ENCODE data around the gene TMSB10. TPM values are rescaled to one million over a fixed set of nuclear protein-coding genes. Genes with fewer than 3 reads are reported as not detected.
"Not testable (repeated sequence)": the region's sequence is repeated elsewhere in the genome, so short reads cannot be mapped to it uniquely, and the experiment has no call there.

TMSB10 gene
- total RNA-seq, 1 experiment from 2014 or later = 2,488 TPM

GRCh38 chr2:84942964-84943421 lies 37.5 kb downstream of the TMSB10 start:
- no peaks in the 10 kb centered on the region for H3K27me3 ChIP-seq (replicated peaks; ENCODE audit: insufficient read depth, low read depth, low read length, poor library complexity)
- no peak for TF ChIP-seq EZH2 (IDR thresholded peaks at IDR 0.05; ENCODE audit: borderline replicate concordance, low read depth, low read length, poor library complexity, severe bottlenecking)
- TF ChIP-seq, protein P1, sequence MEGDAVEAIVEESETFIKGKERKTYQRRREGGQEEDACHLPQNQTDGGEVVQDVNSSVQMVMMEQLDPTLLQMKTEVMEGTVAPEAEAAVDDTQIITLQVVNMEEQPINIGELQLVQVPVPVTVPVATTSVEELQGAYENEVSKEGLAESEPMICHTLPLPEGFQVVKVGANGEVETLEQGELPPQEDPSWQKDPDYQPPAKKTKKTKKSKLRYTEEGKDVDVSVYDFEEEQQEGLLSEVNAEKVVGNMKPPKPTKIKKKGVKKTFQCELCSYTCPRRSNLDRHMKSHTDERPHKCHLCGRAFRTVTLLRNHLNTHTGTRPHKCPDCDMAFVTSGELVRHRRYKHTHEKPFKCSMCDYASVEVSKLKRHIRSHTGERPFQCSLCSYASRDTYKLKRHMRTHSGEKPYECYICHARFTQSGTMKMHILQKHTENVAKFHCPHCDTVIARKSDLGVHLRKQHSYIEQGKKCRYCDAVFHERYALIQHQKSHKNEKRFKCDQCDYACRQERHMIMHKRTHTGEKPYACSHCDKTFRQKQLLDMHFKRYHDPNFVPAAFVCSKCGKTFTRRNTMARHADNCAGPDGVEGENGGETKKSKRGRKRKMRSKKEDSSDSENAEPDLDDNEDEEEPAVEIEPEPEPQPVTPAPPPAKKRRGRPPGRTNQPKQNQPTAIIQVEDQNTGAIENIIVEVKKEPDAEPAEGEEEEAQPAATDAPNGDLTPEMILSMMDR (conservative IDR thresholded peaks at IDR 0.05; ENCODE audit: low read depth, low read length) = no peak
- CTCF ChIA-PET = interaction anchor here (1.5 kb wide), 1 partner anchor 17 kb away, joined by 4 read pairs; no protein-coding TSS in a partner anchor
- H3K4me3 ChIP-seq (ENCODE audit: low read depth, low read length, poor library complexity, severe bottlenecking) = no peak overlapping the region
- POLR2A ChIA-PET (ENCODE audit: low non-redundant PET) = no interaction called here
- no peak overlapping the region for H3K27ac ChIP-seq (ENCODE audit: low read depth, low read length, poor library complexity, severe bottlenecking)
- BruUV-seq (replicated peaks) = no TSS peak
- no peaks in the 10 kb centered on the region for H3K9me3 ChIP-seq (ENCODE audit: low read depth, low read length, poor library complexity, severe bottlenecking)
- no peak for DNase-seq (ENCODE audit: low spot score)
- H3K36me3 ChIP-seq (ENCODE audit: insufficient read depth, low read length, poor library complexity, severe bottlenecking) = no peaks in the 10 kb centered on the region
- intact Hi-C loops (cut with micrococcal nuclease; ENCODE audit: unreplicated experiment) = no loop called here
- H3K4me1 ChIP-seq (ENCODE audit: insufficient read depth, low read length, poor library complexity, severe bottlenecking) = no peaks in the 10 kb centered on the region

GRCh38 chr2:84944295-84944909 lies 38.9 kb downstream of the TMSB10 start:
- intact Hi-C loops (cut with micrococcal nuclease; ENCODE audit: unreplicated experiment) = no loop called here
- Histone ChIP-seq H3K4me1 (ENCODE audit: insufficient read depth, low read length, poor library complexity, severe bottlenecking) (no peaks in the 10 kb centered on the region), H3K27ac (ENCODE audit: low read depth, low read length, poor library complexity, severe bottlenecking) (no peak overlapping the region), H3K9me3 (ENCODE audit: low read depth, low read length, poor library complexity, severe bottlenecking) (no peaks in the 10 kb centered on the region), H3K27me3 (replicated peaks; ENCODE audit: insufficient read depth, low read depth, low read length, poor library complexity) (no peaks in the 10 kb centered on the region), H3K36me3 (ENCODE audit: insufficient read depth, low read length, poor library complexity, severe bottlenecking) (no peaks in the 10 kb centered on the region), H3K4me3 (ENCODE audit: low read depth, low read length, poor library complexity, severe bottlenecking) (no peak overlapping the region)
- POLR2A ChIA-PET (ENCODE audit: low non-redundant PET) = no interaction called here
- no TSS peak for BruUV-seq (replicated peaks)
- CTCF ChIA-PET = interaction anchor here (0.6 kb wide), 1 partner anchor 427 kb away, joined by 3 read pairs; no protein-coding TSS in a partner anchor
- DNase-seq (ENCODE audit: low spot score) = no peak
- TF ChIP-seq, protein P1 (conservative IDR thresholded peaks at IDR 0.05; ENCODE audit: low read depth, low read length) = no peak
- no peak for TF ChIP-seq EZH2 (IDR thresholded peaks at IDR 0.05; ENCODE audit: borderline replicate concordance, low read depth, low read length, poor library complexity, severe bottlenecking)

- H3K9me3 ChIP-seq (ENCODE audit: low read depth, low read length, poor library complexity, severe bottlenecking); DNase-seq (ENCODE audit: low spot score); CTCF ChIA-PET; H3K4me1 ChIP-seq (ENCODE audit: insufficient read depth, low read length, poor library complexity, severe bottlenecking); POLR2A ChIA-PET (ENCODE audit: low non-redundant PET); H3K27ac ChIP-seq (ENCODE audit: low read depth, low read length, poor library complexity, severe bottlenecking); BruUV-seq (replicated peaks); H3K36me3 ChIP-seq (ENCODE audit: insufficient read depth, low read length, poor library complexity, severe bottlenecking); H3K4me3 ChIP-seq (ENCODE audit: low read depth, low read length, poor library complexity, severe bottlenecking); intact Hi-C loops (cut with micrococcal nuclease; ENCODE audit: unreplicated experiment); H3K27me3 ChIP-seq (replicated peaks; ENCODE audit: insufficient read depth, low read depth, low read length, poor library complexity): not testable (repeated sequence)
Observed at GRCh38 chr2:84945838-84946203, 40.4 kb downstream of the TMSB10 start.

All from A673 (cell line).